Activated naive CD8-positive, alpha-beta T cell (primary cell): ENCODE measurements around the gene NUDT8.

Experiments
- H3K27ac Mint-ChIP-seq: one replicate; pipeline ENCODE4 v1.8.0; 2021; ENCODE audit warnings: mixed read lengths
- H3K27me3 Mint-ChIP-seq: one replicate; pipeline ENCODE4 v1.8.0; 2021; ENCODE audit warnings: mixed read lengths
- H3K36me3 Mint-ChIP-seq: one replicate; pipeline ENCODE4 v1.8.0; 2021; ENCODE audit warnings: mixed read lengths
- H3K4me1 Mint-ChIP-seq: one replicate; pipeline ENCODE4 v1.8.0; 2021; ENCODE audit warnings: low read depth, mixed read lengths
- H3K4me3 Mint-ChIP-seq: one replicate; pipeline ENCODE4 v1.8.0; 2021; ENCODE audit warnings: mild to moderate bottlenecking, mixed read lengths
- H3K9me3 Mint-ChIP-seq: one replicate; pipeline ENCODE4 v1.8.0; 2021; ENCODE audit warnings: low read depth, mixed read lengths

The NUDT8 gene

GRCh38 chr11:67649634-67650510 is 20.1 kb upstream of the NUDT8 start:
- Mint-ChIP-seq H3K27me3 (no peaks in the 10 kb centered on the region), H3K36me3 (no peaks in the 10 kb centered on the region), H3K9me3 (no peaks in the 10 kb centered on the region), H3K4me3 (peak overlapping the region; percentile 88), H3K4me1 (peaks cover 38% of the 10 kb centered on the region), H3K27ac (peak overlapping the region; percentile 93)

GRCh38 chr11:67648796-67649613 is 19.3 kb upstream of the NUDT8 start:
- Mint-ChIP-seq H3K27me3 (no peaks in the 10 kb centered on the region), H3K4me3 (no peak overlapping the region), H3K36me3 (no peaks in the 10 kb centered on the region), H3K9me3 (no peaks in the 10 kb centered on the region), H3K4me1 (peaks cover 38% of the 10 kb centered on the region), H3K27ac (no peak overlapping the region)

- Mint-ChIP-seq H3K9me3 (no peaks in the 10 kb centered on the region), H3K4me1 (peaks cover 38% of the 10 kb centered on the region), H3K27ac (no peak overlapping the region), H3K27me3 (no peaks in the 10 kb centered on the region), H3K4me3 (peak overlapping the region; percentile 32), H3K36me3 (no peaks in the 10 kb centered on the region)
Measured at GRCh38 chr11:67648140-67648795, 18.5 kb upstream of the NUDT8 start.

GRCh38 chr11:67647471-67647870 is 17.7 kb upstream of the NUDT8 start:
- Mint-ChIP-seq H3K27me3 (no peaks in the 10 kb centered on the region), H3K9me3 (no peaks in the 10 kb centered on the region), H3K27ac (no peak overlapping the region), H3K36me3 (no peaks in the 10 kb centered on the region), H3K4me3 (no peak overlapping the region), H3K4me1 (peaks cover 38% of the 10 kb centered on the region)

- H3K27me3 Mint-ChIP-seq = no peaks in the 10 kb centered on the region
- peaks cover 38% of the 10 kb centered on the region for H3K4me1 Mint-ChIP-seq
- H3K36me3 Mint-ChIP-seq = no peaks in the 10 kb centered on the region
- no peak overlapping the region for H3K27ac Mint-ChIP-seq
- H3K9me3 Mint-ChIP-seq = no peaks in the 10 kb centered on the region
- H3K4me3 Mint-ChIP-seq = peak overlapping the region; percentile 57
Measured at GRCh38 chr11:67646535-67647336, 17.0 kb upstream of the NUDT8 start.

GRCh38 chr11:67645521-67646461 is 16.1 kb upstream of the NUDT8 start:
- Mint-ChIP-seq H3K36me3 (no peaks in the 10 kb centered on the region), H3K4me3 (no peak overlapping the region), H3K4me1 (peaks cover 38% of the 10 kb centered on the region), H3K27me3 (no peaks in the 10 kb centered on the region), H3K27ac (no peak overlapping the region), H3K9me3 (no peaks in the 10 kb centered on the region)

- Mint-ChIP-seq H3K4me3 (no peak overlapping the region), H3K9me3 (no peaks in the 10 kb centered on the region), H3K27me3 (no peaks in the 10 kb centered on the region), H3K36me3 (no peaks in the 10 kb centered on the region), H3K27ac (no peak overlapping the region), H3K4me1 (peaks cover 32% of the 10 kb centered on the region)
Measured at GRCh38 chr11:67644472-67645418, 15.0 kb upstream of the NUDT8 start.

GRCh38 chr11:67644042-67644441 is 14.3 kb upstream of the NUDT8 start:
- Mint-ChIP-seq H3K4me1 (peaks cover 25% of the 10 kb centered on the region), H3K27ac (no peak overlapping the region), H3K27me3 (no peaks in the 10 kb centered on the region), H3K36me3 (no peaks in the 10 kb centered on the region), H3K4me3 (no peak overlapping the region), H3K9me3 (no peaks in the 10 kb centered on the region)

GRCh38 chr11:67642173-67643120 is 12.7 kb upstream of the NUDT8 start:
- Mint-ChIP-seq H3K4me1 (peaks cover 16% of the 10 kb centered on the region), H3K27me3 (no peaks in the 10 kb centered on the region), H3K4me3 (no peak overlapping the region), H3K27ac (no peak overlapping the region), H3K9me3 (no peaks in the 10 kb centered on the region), H3K36me3 (no peaks in the 10 kb centered on the region)

GRCh38 chr11:67641338-67642172 is 11.8 kb upstream of the NUDT8 start:
- Mint-ChIP-seq H3K9me3 (no peaks in the 10 kb centered on the region), H3K4me1 (peaks cover 7% of the 10 kb centered on the region), H3K4me3 (no peak overlapping the region), H3K27me3 (no peaks in the 10 kb centered on the region), H3K36me3 (no peaks in the 10 kb centered on the region), H3K27ac (no peak overlapping the region)

- no peaks in the 10 kb centered on the region for H3K36me3 Mint-ChIP-seq
- peaks cover 2% of the 10 kb centered on the region for H3K4me1 Mint-ChIP-seq
- H3K27ac Mint-ChIP-seq = no peak overlapping the region
- no peaks in the 10 kb centered on the region for H3K27me3 Mint-ChIP-seq
- H3K4me3 Mint-ChIP-seq = no peak overlapping the region
- H3K9me3 Mint-ChIP-seq = no peaks in the 10 kb centered on the region
Measured at GRCh38 chr11:67640758-67641337, 11.1 kb upstream of the NUDT8 start.
